Activated naive CD4-positive, alpha-beta T cell treated with anti-CD3 and anti-CD28 coated beads for 36 hours (primary cell): ENCODE data around the gene MYH2. TPM values are rescaled to one million over a fixed set of nuclear protein-coding genes. Genes with fewer than 3 reads are reported as not detected.

ENCODE experiments used
- CTCF ChIA-PET: fragments of 350-600 bp; sonication (Branson Sonifier 250); formaldehyde crosslinking; loops from one replicate; lab custom pipeline; 2021; ENCODE audit warnings: antibody characterized with exemption; lab: Charles Lee
- DNase-seq: peaks from one replicate; pipeline ENCODE4 v3.0.0-alpha.2; 2020
- H3K27ac Mint-ChIP-seq: one replicate; pipeline ENCODE4 v1.8.0; 2021; ENCODE audit warnings: mild to moderate bottlenecking, mixed read lengths
- H3K27me3 Mint-ChIP-seq: one replicate; pipeline ENCODE4 v1.8.0; 2021; ENCODE audit warnings: low read depth, mixed read lengths
- H3K36me3 Mint-ChIP-seq: one replicate; pipeline ENCODE4 v1.8.0; 2021; ENCODE audit warnings: low read depth, mixed read lengths
- H3K4me1 Mint-ChIP-seq: one replicate; pipeline ENCODE4 v1.8.0; 2021; ENCODE audit warnings: low read depth, mixed read lengths
- H3K4me3 Mint-ChIP-seq: one replicate; pipeline ENCODE4 v1.8.0; 2021; ENCODE audit warnings: mild to moderate bottlenecking, moderate library complexity, mixed read lengths
- H3K9me3 Mint-ChIP-seq: one replicate; pipeline ENCODE4 v1.8.0; 2021; ENCODE audit warnings: mixed read lengths
- intact Hi-C: fragments of 100-400 bp; cut with micrococcal nuclease; formaldehyde crosslinking; loops from one replicate; pipeline ENCODE4 v1.15.1; 2023
- total RNA-seq, 2 experiments: library from RNA; stranded (reverse); gene quantifications; one replicate each; pipeline ENCODE4 v1.2.3, GENCODE V29; 2021

Gene MYH2
- total RNA-seq, 2 experiments from 2014 or later: not detected

GRCh38 chr17:10512856-10513255 is 36.6 kb downstream of the MYH2 start:
- Mint-ChIP-seq H3K4me1 (no peaks in the 10 kb centered on the region), H3K27me3 (no peaks in the 10 kb centered on the region), H3K27ac (no peak overlapping the region), H3K36me3 (no peaks in the 10 kb centered on the region), H3K4me3 (no peak overlapping the region), H3K9me3 (no peaks in the 10 kb centered on the region)
- no peak for DNase-seq
- CTCF ChIA-PET: interaction anchor here (0.6 to 0.7 kb wide), 2 partner anchors 8 to 530 kb away, joined by 3 read pairs; no protein-coding TSS in a partner anchor
- intact Hi-C loops: no loop called here

- DNase-seq: no peak
- Mint-ChIP-seq H3K9me3 (no peaks in the 10 kb centered on the region), H3K27ac (no peak overlapping the region), H3K36me3 (no peaks in the 10 kb centered on the region), H3K4me3 (no peak overlapping the region), H3K27me3 (peaks cover 3% of the 10 kb centered on the region), H3K4me1 (no peaks in the 10 kb centered on the region)
- intact Hi-C loops: no loop called here
- CTCF ChIA-PET: no interaction called here
Observed at GRCh38 chr17:10499950-10500349, 49.5 kb downstream of the MYH2 start.

DNA sequence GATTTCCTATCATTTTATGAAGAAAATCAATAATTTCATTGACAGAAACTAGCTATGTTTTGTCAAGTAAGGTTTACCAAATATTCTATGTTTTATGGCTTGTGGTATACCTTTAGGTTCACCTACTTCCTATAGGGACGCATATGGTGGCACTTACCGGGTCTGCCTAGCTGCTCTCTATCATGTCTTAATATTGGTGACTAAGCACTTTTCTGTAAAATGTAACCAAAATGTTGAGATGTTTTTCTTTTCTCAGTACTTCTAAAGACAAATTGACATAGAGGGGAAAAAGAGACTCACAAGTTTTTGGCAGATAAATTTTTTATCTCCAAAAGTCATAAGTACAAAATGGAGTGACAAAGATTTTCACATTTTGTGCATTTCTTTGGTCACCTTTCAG is 57.5 kb downstream of the MYH2 start:
- Mint-ChIP-seq H3K9me3 (peaks cover 27% of the 10 kb centered on the region), H3K4me3 (no peak overlapping the region), H3K4me1 (no peaks in the 10 kb centered on the region), H3K27me3 (no peaks in the 10 kb centered on the region), H3K36me3 (peaks cover 4% of the 10 kb centered on the region), H3K27ac (no peak overlapping the region)
- no peak for DNase-seq
- intact Hi-C loops: no loop called here
- CTCF ChIA-PET: interaction anchor here (0.7 kb wide), 1 partner anchor 29 kb away, joined by 7 read pairs; no protein-coding TSS in a partner anchor

DNA sequence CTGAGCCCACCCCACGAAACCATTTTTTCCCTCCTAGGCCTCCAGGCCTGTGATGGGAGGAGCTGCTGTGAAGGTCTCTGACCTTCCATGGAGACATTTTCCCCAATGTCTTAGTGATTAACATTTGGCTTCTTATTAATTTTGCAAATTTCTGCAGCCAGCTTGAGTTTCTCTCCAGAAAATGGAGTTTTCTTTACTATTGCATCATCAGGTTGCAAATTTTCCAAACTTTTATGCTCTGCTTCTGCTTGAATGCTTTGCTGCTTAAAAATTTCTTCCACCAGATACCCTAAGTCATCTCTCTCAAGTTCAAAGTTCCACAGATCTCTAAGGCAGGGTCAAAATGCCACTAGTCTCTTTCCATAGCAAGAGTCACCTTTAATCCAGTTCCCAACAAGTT is 67.2 kb downstream of the MYH2 start:
- no peak overlapping the region for H3K4me3 Mint-ChIP-seq
- H3K27ac Mint-ChIP-seq: no peak overlapping the region
- DNase-seq: no peak
- H3K27me3 Mint-ChIP-seq: no peaks in the 10 kb centered on the region
- intact Hi-C loops: no loop called here
- H3K36me3 Mint-ChIP-seq: no peaks in the 10 kb centered on the region
- H3K9me3 Mint-ChIP-seq: peaks cover 30% of the 10 kb centered on the region
- H3K4me1 Mint-ChIP-seq: no peaks in the 10 kb centered on the region
- CTCF ChIA-PET: no interaction called here

GRCh38 chr17:10477701-10478100 is 71.8 kb downstream of the MYH2 start:
- H3K27me3 Mint-ChIP-seq: no peaks in the 10 kb centered on the region
- no peak overlapping the region for H3K4me3 Mint-ChIP-seq
- intact Hi-C loops: no loop called here
- H3K4me1 Mint-ChIP-seq: no peaks in the 10 kb centered on the region
- H3K36me3 Mint-ChIP-seq: no peaks in the 10 kb centered on the region
- CTCF ChIA-PET: no interaction called here
- peaks cover 6% of the 10 kb centered on the region for H3K9me3 Mint-ChIP-seq
- no peak for DNase-seq
- no peak overlapping the region for H3K27ac Mint-ChIP-seq

GRCh38 chr17:10474536-10474935 is 74.9 kb downstream of the MYH2 start:
- Mint-ChIP-seq H3K27me3 (no peaks in the 10 kb centered on the region), H3K27ac (no peak overlapping the region), H3K9me3 (no peaks in the 10 kb centered on the region), H3K4me1 (no peaks in the 10 kb centered on the region), H3K4me3 (no peak overlapping the region), H3K36me3 (no peaks in the 10 kb centered on the region)
- intact Hi-C loops: no loop called here
- DNase-seq: no peak
- CTCF ChIA-PET: no interaction called here

GRCh38 chr17:10471858-10472257 is 77.6 kb downstream of the MYH2 start:
- no peak overlapping the region for H3K27ac Mint-ChIP-seq
- no peaks in the 10 kb centered on the region for H3K27me3 Mint-ChIP-seq
- no peak for DNase-seq
- CTCF ChIA-PET: no interaction called here
- no peak overlapping the region for H3K4me3 Mint-ChIP-seq
- intact Hi-C loops: no loop called here
- no peaks in the 10 kb centered on the region for H3K9me3 Mint-ChIP-seq
- H3K4me1 Mint-ChIP-seq: no peaks in the 10 kb centered on the region
- H3K36me3 Mint-ChIP-seq: no peaks in the 10 kb centered on the region

Other genes starting within 250 kb of the MYH2 start
- not detected for gene MYH13, start 176.7 kb downstream of the MYH2 start, total RNA-seq
- not detected for gene MYH8, start 127.7 kb downstream of the MYH2 start, total RNA-seq
- not detected for gene MYH4, start 80.1 kb downstream of the MYH2 start, total RNA-seq
- gene MYH1, start 31.1 kb downstream of the MYH2 start, total RNA-seq: not detected
- 1 to 10 TPM; 1.8 to 3.1 TPM for gene MYH3, start 107.7 kb upstream of the MYH2 start, total RNA-seq
- gene SCO1, start 147.9 kb upstream of the MYH2 start, total RNA-seq: 10 to 100 TPM; 34.0 to 37.6 TPM
- 10 to 100 TPM; 11.1 to 12.6 TPM for gene ADPRM, start 147.9 kb upstream of the MYH2 start, total RNA-seq
- under 1 TPM; 0.79 to 0.94 TPM for gene TMEM220, start 180.4 kb upstream of the MYH2 start, total RNA-seq